Measurements from ENCODE around the gene FAHD1. TPM values are rescaled to one million over a fixed set of nuclear protein-coding genes. Genes with fewer than 3 reads are reported as not detected.
"Not testable (repeated sequence)": the region's sequence is repeated elsewhere in the genome, so short reads cannot be mapped to it uniquely, and the experiment has no call there.

FAHD1 gene
- total and polyA plus RNA-seq, 3 donors from 2014 or later, result 20.6 to 65.8 (median 57.5) TPM

DNA sequence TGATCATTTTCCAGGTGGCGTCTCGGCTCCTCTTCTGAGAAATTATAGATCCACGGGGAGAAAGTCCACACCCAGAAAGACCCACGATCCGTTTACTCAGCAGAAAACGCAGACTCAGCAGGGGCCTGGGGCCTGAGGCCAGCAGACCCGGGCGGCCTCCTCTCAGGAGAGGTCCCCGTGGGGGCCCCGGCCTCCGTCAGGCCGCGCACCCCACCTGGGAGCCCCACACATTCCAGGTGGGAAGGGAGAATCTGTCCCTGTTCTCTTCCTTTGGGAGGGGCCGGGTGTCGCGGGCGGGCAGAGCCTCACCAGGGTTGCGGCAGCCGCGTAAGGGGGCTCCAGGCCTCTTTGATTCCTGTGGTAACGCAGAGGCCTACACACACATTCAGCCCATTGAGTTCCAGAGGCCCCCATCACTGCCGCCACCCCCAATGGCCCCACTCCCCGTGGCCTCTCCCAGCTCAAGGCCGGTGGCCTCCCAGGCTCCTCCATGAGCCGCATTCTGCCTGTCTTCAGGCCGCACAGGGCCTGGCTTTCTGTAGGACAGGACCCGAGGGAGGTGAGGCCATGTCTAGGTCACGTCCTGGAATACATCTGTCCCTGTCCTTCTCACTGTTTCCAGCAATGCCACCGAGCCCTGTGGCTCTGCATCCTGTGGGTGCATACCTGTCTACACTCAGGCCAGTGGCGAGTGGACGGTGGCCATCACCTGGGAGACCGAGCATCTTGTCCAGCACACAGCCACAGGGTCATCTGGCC lies 31.9 kb upstream of the FAHD1 start:
- H3K4me3 ChIP-seq, result no peak overlapping the region
- H3K36me3 ChIP-seq (ENCODE audit: low read depth, missing control alignments), result no peaks in the 10 kb centered on the region
- TF ChIP-seq, protein P1, sequence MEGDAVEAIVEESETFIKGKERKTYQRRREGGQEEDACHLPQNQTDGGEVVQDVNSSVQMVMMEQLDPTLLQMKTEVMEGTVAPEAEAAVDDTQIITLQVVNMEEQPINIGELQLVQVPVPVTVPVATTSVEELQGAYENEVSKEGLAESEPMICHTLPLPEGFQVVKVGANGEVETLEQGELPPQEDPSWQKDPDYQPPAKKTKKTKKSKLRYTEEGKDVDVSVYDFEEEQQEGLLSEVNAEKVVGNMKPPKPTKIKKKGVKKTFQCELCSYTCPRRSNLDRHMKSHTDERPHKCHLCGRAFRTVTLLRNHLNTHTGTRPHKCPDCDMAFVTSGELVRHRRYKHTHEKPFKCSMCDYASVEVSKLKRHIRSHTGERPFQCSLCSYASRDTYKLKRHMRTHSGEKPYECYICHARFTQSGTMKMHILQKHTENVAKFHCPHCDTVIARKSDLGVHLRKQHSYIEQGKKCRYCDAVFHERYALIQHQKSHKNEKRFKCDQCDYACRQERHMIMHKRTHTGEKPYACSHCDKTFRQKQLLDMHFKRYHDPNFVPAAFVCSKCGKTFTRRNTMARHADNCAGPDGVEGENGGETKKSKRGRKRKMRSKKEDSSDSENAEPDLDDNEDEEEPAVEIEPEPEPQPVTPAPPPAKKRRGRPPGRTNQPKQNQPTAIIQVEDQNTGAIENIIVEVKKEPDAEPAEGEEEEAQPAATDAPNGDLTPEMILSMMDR (IDR thresholded peaks at IDR 0.05), result no peak
- no peak for TF ChIP-seq POLR2A (IDR thresholded peaks at IDR 0.05)
- H3K4me1 ChIP-seq, result no peaks in the 10 kb centered on the region
- no peaks in the 10 kb centered on the region for H3K9me3 ChIP-seq
- H3K27ac ChIP-seq, result no peak overlapping the region
- 83 to 85% methylated on average over 31 to 32 of the region's 32 CpGs for WGBS, 2 donors
- intact Hi-C loops (cut with DNase I; ENCODE audit: low total_unique reads), result no loop called here
- DNase-seq, result no peak
- no peaks in the 10 kb centered on the region for H3K27me3 ChIP-seq

DNA sequence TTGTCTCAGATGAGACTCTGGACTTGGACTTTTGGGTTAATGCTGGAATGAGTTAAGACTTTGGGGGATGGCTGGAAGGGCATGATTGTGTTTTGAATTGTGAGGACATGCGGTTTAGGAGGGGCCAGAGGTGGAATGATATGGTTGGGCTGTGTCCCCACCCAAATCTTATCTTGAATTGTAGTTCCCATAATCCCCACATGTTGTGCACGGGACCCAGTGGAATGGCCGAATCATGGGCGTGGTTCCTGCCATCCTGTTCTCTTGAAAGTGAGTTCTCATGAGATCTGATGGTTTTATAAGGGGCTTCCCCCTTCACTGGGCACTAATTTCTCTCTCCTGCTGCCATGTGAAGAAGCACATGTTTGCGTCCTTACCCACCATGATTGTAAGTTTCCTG lies 27.7 kb upstream of the FAHD1 start:
- 88 to 97% methylated on average over 4 to 5 of the region's 5 CpGs for WGBS, 2 donors
- H3K9me3 ChIP-seq; H3K36me3 ChIP-seq (ENCODE audit: low read depth, missing control alignments); H3K27me3 ChIP-seq; H3K27ac ChIP-seq; H3K4me3 ChIP-seq; intact Hi-C loops (cut with DNase I; ENCODE audit: low total_unique reads); DNase-seq; H3K4me1 ChIP-seq: not testable (repeated sequence)

DNA sequence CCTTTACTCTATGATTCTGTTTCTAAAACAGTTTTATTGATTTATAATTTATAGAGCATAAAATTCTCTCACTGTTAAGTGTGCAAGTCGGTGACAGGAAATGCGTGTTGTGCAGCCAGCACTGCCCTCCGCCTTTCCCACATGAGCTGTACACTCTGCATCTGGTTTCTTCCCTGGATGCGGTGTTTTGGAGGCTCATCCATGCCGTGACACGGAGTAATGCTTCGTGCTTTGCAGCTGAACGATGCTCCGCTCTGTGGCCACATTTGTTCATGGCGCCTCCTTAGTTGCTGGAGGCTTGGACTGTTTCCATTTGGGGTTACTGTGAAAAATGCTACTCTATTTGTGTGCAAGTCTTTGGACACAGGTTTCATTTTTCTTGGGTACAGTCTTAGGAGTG lies 26.3 kb upstream of the FAHD1 start:
- Histone ChIP-seq H3K36me3 (ENCODE audit: low read depth, missing control alignments) (no peaks in the 10 kb centered on the region), H3K4me1 (no peaks in the 10 kb centered on the region), H3K27me3 (no peaks in the 10 kb centered on the region), H3K27ac (no peak overlapping the region), H3K4me3 (no peak overlapping the region), H3K9me3 (no peaks in the 10 kb centered on the region)
- no peak for TF ChIP-seq POLR2A (IDR thresholded peaks at IDR 0.05)
- TF ChIP-seq, protein P1 (IDR thresholded peaks at IDR 0.05), result no peak
- intact Hi-C loops (cut with DNase I; ENCODE audit: low total_unique reads), result no loop called here
- DNase-seq, result no peak
- WGBS, 2 donors, result 84 to 87% methylated on average over 10 of the region's 10 CpGs

DNA sequence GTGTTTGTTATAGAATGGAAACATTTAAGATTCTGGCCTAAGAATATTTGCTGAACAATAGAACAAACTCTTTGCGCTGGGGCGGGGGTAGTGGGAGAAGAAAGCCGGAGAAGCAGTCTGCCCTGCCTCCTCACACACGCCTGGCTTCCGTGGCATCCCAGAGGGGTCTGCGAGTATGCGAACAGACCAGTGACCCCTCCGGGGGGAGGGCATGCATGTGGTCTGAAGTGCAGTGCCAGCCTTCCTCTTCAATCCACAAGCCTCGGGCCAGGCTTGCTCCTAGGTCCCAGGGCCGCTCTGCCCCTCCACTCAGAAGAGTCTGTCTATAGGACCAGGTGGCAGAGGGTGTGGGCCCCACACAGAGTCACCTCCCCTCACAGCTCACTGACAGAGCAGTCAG lies 19.4 kb upstream of the FAHD1 start:
- TF ChIP-seq, protein P1 (IDR thresholded peaks at IDR 0.05), result no peak
- no peak for TF ChIP-seq POLR2A (IDR thresholded peaks at IDR 0.05)
- intact Hi-C loops (cut with DNase I; ENCODE audit: low total_unique reads), result no loop called here
- no peaks in the 10 kb centered on the region for H3K36me3 ChIP-seq (ENCODE audit: low read depth, missing control alignments)
- no peak for DNase-seq
- no peaks in the 10 kb centered on the region for H3K4me1 ChIP-seq
- no peak overlapping the region for H3K4me3 ChIP-seq
- H3K27ac ChIP-seq, result no peak overlapping the region
- no peaks in the 10 kb centered on the region for H3K9me3 ChIP-seq
- H3K27me3 ChIP-seq, result no peaks in the 10 kb centered on the region
- 86 to 89% methylated on average over 10 of the region's 10 CpGs for WGBS, 2 donors

DNA sequence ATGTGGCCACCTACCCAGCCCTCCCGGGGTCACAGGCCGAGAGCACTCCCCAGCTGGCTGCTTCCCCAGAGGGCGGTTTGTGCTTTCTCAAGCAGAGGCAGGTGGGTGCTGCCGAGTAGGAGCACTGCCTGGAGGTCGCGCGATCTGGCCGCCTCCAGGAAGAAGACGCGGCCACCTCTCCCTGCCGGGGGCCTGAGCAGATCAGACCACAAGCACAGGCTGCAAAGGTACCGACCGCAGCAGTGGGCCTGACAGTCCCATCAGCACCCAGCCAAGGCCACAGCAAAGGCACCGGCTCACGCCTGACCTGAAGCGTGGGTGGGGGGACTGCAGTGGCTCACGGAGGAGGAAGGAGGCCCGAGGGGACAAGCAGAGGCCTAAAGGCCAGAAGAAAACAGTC lies 18.3 kb upstream of the FAHD1 start:
- 80 to 89% methylated on average over 17 to 18 of the region's 18 CpGs for WGBS, 2 donors
- Histone ChIP-seq H3K9me3 (no peaks in the 10 kb centered on the region), H3K27me3 (no peaks in the 10 kb centered on the region), H3K4me1 (no peaks in the 10 kb centered on the region), H3K4me3 (no peak overlapping the region), H3K36me3 (ENCODE audit: low read depth, missing control alignments) (no peaks in the 10 kb centered on the region), H3K27ac (no peak overlapping the region)
- DNase-seq, result no peak
- intact Hi-C loops (cut with DNase I; ENCODE audit: low total_unique reads), result no loop called here
- TF ChIP-seq, protein P1 (IDR thresholded peaks at IDR 0.05), result no peak
- TF ChIP-seq POLR2A (IDR thresholded peaks at IDR 0.05), result no peak
